ENCODE results near the gene FIP1L1.

- TF ChIP-seq CTCF (IDR thresholded peaks at IDR 0.05; ENCODE audit: borderline replicate concordance, extremely low read depth, low read length, poor library complexity, severe bottlenecking) (no peak), EZH2 (IDR thresholded peaks at IDR 0.05; ENCODE audit: borderline replicate concordance, low read depth, low read length, severe bottlenecking) (no peak)
Observed at GRCh38 chr4:53441564-53441963, 64.1 kb downstream of the FIP1L1 start.

All from DND-41 (cell line).